ENCODE results near the gene IGFBP1. TPM values are rescaled to one million over a fixed set of nuclear protein-coding genes. Genes with fewer than 3 reads are reported as not detected.

Gene IGFBP1
- total and polyA plus RNA-seq, 7 donors, result not detected

- no peaks in the 10 kb centered on the region for H3K27me3 ChIP-seq
- H3K4me1 ChIP-seq, result no peaks in the 10 kb centered on the region
- intact Hi-C loops (cut with DNase I), result no loop called here
- no peak overlapping the region for H3K27ac ChIP-seq
- DNase-seq, result no peak
- WGBS, 2 donors, result 81 to 83% methylated on average over 1 of the region's 1 CpG
- TF ChIP-seq EP300 (IDR thresholded peaks at IDR 0.05) (no peak), POLR2A (IDR thresholded peaks at IDR 0.05) (no peak), POLR2AphosphoS5 (IDR thresholded peaks at IDR 0.05) (no peak)
- TF ChIP-seq, protein P1, sequence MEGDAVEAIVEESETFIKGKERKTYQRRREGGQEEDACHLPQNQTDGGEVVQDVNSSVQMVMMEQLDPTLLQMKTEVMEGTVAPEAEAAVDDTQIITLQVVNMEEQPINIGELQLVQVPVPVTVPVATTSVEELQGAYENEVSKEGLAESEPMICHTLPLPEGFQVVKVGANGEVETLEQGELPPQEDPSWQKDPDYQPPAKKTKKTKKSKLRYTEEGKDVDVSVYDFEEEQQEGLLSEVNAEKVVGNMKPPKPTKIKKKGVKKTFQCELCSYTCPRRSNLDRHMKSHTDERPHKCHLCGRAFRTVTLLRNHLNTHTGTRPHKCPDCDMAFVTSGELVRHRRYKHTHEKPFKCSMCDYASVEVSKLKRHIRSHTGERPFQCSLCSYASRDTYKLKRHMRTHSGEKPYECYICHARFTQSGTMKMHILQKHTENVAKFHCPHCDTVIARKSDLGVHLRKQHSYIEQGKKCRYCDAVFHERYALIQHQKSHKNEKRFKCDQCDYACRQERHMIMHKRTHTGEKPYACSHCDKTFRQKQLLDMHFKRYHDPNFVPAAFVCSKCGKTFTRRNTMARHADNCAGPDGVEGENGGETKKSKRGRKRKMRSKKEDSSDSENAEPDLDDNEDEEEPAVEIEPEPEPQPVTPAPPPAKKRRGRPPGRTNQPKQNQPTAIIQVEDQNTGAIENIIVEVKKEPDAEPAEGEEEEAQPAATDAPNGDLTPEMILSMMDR (IDR thresholded peaks at IDR 0.05), result no peak
- no peaks in the 10 kb centered on the region for H3K9me3 ChIP-seq
- no peak overlapping the region for H3K4me3 ChIP-seq
- no peaks in the 10 kb centered on the region for H3K36me3 ChIP-seq
These were observed 13.3 kb downstream of the IGFBP1 start for GRCh38 chr7:45901566-45901965.

GRCh38 chr7:45902820-45903219, 14.5 kb downstream of the IGFBP1 start:
- Histone ChIP-seq H3K9me3 (no peaks in the 10 kb centered on the region), H3K36me3 (no peaks in the 10 kb centered on the region), H3K4me1 (no peaks in the 10 kb centered on the region), H3K27ac (no peak overlapping the region), H3K4me3 (no peak overlapping the region), H3K27me3 (no peaks in the 10 kb centered on the region)
- DNase-seq, result no peak
- WGBS, 2 donors, result 80 to 94% methylated on average over 1 of the region's 1 CpG
- intact Hi-C loops (cut with DNase I), result no loop called here
- TF ChIP-seq POLR2AphosphoS5 (IDR thresholded peaks at IDR 0.05), result no peak
- TF ChIP-seq, protein P1 (IDR thresholded peaks at IDR 0.05), result no peak
- no peak for TF ChIP-seq POLR2A (IDR thresholded peaks at IDR 0.05)
- no peak for TF ChIP-seq EP300 (IDR thresholded peaks at IDR 0.05)

GRCh38 chr7:45909561-45909960, 21.3 kb downstream of the IGFBP1 start:
- Histone ChIP-seq H3K36me3 (peaks cover 0 to 15% (median 2%) of the 10 kb centered on the region in 4 donors), H3K4me3 (no peak overlapping the region), H3K27me3 (no peaks in the 10 kb centered on the region), H3K9me3 (no peaks in the 10 kb centered on the region), H3K27ac (no peak overlapping the region), H3K4me1 (no peaks in the 10 kb centered on the region)
- intact Hi-C loops (cut with DNase I), result no loop called here
- DNase-seq, result no peak
- TF ChIP-seq EP300 (IDR thresholded peaks at IDR 0.05), result no peak
- TF ChIP-seq POLR2AphosphoS5 (IDR thresholded peaks at IDR 0.05), result no peak
- no peak for TF ChIP-seq POLR2A (IDR thresholded peaks at IDR 0.05)
- TF ChIP-seq, protein P1 (IDR thresholded peaks at IDR 0.05), result no peak

- Histone ChIP-seq H3K4me1 (no peaks in the 10 kb centered on the region), H3K4me3 (no peak overlapping the region), H3K27ac (no peak overlapping the region), H3K27me3 (no peaks in the 10 kb centered on the region), H3K36me3 (peaks cover 0 to 28% (median 9%) of the 10 kb centered on the region in 4 donors), H3K9me3 (no peaks in the 10 kb centered on the region)
- 85 to 90% methylated on average over 3 of the region's 3 CpGs for WGBS, 2 donors
- DNase-seq, result no peak
- intact Hi-C loops (cut with DNase I), result no loop called here
- TF ChIP-seq POLR2AphosphoS5 (IDR thresholded peaks at IDR 0.05) (no peak), EP300 (IDR thresholded peaks at IDR 0.05) (no peak), POLR2A (IDR thresholded peaks at IDR 0.05) (no peak)
- TF ChIP-seq, protein P1 (IDR thresholded peaks at IDR 0.05), result no peak
These were observed 22.6 kb downstream of the IGFBP1 start for GRCh38 chr7:45910855-45911254.

DNA sequence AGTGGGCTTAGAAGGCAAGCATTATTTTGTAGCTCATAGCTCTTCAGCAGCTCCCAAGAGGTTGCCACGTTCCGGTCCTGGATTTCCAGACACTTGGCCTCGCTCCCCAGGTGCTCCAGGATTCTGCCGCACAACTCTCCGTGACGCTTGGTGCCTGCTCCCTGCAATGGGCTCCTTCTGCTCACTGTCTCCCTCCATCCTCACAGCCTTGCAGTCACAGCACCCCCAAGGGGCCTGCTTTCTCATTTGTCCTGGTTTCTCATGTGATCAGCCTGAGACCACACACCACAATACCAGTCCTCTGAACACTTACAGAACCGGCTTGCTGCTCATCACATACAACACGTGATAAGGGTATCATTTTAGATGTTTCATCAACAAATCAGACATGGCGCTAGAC, 23.0 kb downstream of the IGFBP1 start:
- intact Hi-C loops (cut with DNase I), result no loop called here
- 88 to 91% methylated on average over 9 of the region's 9 CpGs for WGBS, 2 donors
- Histone ChIP-seq H3K27ac (no peak overlapping the region), H3K9me3 (no peaks in the 10 kb centered on the region), H3K4me3 (no peak overlapping the region), H3K4me1 (no peaks in the 10 kb centered on the region), H3K36me3 (peaks cover 0 to 33% (median 11%) of the 10 kb centered on the region in 4 donors), H3K27me3 (no peaks in the 10 kb centered on the region)
- TF ChIP-seq POLR2AphosphoS5 (IDR thresholded peaks at IDR 0.05) (no peak), POLR2A (IDR thresholded peaks at IDR 0.05) (no peak), EP300 (IDR thresholded peaks at IDR 0.05) (no peak)
- TF ChIP-seq, protein P1 (IDR thresholded peaks at IDR 0.05), result no peak
- DNase-seq, result no peak
